Activated naive CD8-positive, alpha-beta T cell (primary cell): ENCODE results near the gene OBSL1.

Experiments used
- H3K27ac Mint-ChIP-seq: one replicate; pipeline ENCODE4 v1.8.0; 2021; ENCODE audit warnings: mixed read lengths
- H3K27me3 Mint-ChIP-seq: one replicate; pipeline ENCODE4 v1.8.0; 2021; ENCODE audit warnings: mixed read lengths
- H3K36me3 Mint-ChIP-seq: one replicate; pipeline ENCODE4 v1.8.0; 2021; ENCODE audit warnings: mixed read lengths
- H3K4me1 Mint-ChIP-seq: one replicate; pipeline ENCODE4 v1.8.0; 2021; ENCODE audit warnings: low read depth, mixed read lengths
- H3K4me3 Mint-ChIP-seq: one replicate; pipeline ENCODE4 v1.8.0; 2021; ENCODE audit warnings: mild to moderate bottlenecking, mixed read lengths
- H3K9me3 Mint-ChIP-seq: one replicate; pipeline ENCODE4 v1.8.0; 2021; ENCODE audit warnings: low read depth, mixed read lengths

The OBSL1 gene

DNA sequence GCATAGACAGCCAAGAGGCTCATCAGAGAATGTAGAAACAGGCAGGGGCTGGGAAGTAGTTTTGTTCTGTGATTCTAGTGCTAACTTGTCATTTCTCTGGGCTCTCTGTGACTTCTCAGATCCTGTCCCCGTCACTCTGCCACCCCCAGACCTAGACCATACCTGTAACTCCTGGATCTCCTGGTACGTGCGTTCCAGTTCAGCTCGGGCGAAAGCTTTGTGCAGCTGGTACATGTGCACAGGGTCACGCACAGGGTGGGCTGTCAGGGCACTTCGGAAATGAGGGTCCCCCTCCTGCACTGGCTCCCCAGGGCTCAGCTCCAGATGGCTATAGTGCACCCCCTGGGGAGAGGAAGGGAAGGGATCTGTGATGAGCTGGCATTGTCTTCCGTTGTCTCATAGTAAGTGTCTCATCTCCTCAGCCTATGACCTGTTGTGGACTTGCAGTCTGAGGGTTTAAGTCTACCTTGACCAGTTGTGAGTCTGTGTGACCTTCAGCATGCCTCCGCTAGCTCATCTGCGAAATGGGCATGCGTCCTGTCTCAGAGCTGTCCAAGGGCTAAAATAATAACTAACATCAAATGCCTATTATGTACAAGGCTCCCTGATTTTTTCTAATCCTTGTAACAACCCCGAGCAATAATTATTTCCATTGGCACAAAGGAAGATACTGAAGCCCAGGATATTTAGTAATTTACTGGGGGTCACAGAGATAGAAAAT is 30.4 kb downstream of the OBSL1 start:
- H3K4me3 Mint-ChIP-seq, result peak overlapping the region; percentile 93
- H3K27me3 Mint-ChIP-seq, result no peaks in the 10 kb centered on the region
- peaks cover 18% of the 10 kb centered on the region for H3K4me1 Mint-ChIP-seq
- no peaks in the 10 kb centered on the region for H3K9me3 Mint-ChIP-seq
- peaks cover 2% of the 10 kb centered on the region for H3K36me3 Mint-ChIP-seq
- H3K27ac Mint-ChIP-seq, result no peak overlapping the region

DNA sequence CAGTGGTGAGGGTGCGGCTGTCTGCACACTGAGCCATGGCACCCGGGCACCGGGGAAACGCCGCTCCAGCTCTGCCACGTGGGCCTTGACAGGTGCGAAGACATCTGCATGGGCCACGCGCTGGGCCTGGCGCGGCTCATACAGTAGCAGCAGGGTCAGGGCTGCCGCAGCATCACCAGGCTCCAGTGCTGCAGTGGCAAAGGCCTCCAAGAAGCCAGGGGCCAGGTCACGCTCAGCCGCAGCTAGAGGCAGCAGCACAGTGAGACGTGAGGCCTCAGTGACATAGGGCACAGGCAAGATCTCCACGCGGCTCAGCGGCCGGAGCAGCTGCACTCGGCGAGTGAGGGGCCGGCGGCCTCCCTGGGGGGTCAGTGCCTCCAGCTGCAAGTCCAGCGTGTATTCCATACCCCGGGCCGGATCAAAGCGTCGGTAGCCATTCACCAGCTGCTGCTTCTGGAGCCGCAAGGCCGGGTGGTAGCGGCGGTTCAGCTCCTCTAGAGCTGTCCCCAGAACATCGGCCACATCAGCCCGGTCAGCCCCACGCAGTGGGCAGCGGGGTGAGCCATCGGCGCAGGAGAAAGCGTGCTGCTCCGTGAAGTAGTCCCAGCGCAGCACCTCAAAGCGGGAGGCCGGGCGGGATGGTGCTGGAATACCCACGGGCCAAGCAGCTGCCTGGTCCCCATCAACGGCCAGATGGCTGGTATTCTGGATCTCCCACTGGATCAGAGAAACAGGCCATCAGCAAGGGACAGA is 31.2 kb downstream of the OBSL1 start:
- Mint-ChIP-seq H3K9me3 (no peaks in the 10 kb centered on the region), H3K4me3 (no peak overlapping the region), H3K36me3 (peaks cover 2% of the 10 kb centered on the region), H3K27me3 (peaks cover 3% of the 10 kb centered on the region), H3K4me1 (peaks cover 18% of the 10 kb centered on the region), H3K27ac (no peak overlapping the region)

- H3K9me3 Mint-ChIP-seq, result no peaks in the 10 kb centered on the region
- H3K27me3 Mint-ChIP-seq, result peaks cover 3% of the 10 kb centered on the region
- H3K4me3 Mint-ChIP-seq, result no peak overlapping the region
- peaks cover 2% of the 10 kb centered on the region for H3K36me3 Mint-ChIP-seq
- H3K27ac Mint-ChIP-seq, result no peak overlapping the region
- peaks cover 11% of the 10 kb centered on the region for H3K4me1 Mint-ChIP-seq
These were observed 32.2 kb downstream of the OBSL1 start for GRCh38 chr2:219538956-219539788.

- H3K36me3 Mint-ChIP-seq, result peaks cover 2% of the 10 kb centered on the region
- H3K27ac Mint-ChIP-seq, result no peak overlapping the region
- peaks cover 3% of the 10 kb centered on the region for H3K27me3 Mint-ChIP-seq
- no peak overlapping the region for H3K4me3 Mint-ChIP-seq
- no peaks in the 10 kb centered on the region for H3K9me3 Mint-ChIP-seq
- peaks cover 11% of the 10 kb centered on the region for H3K4me1 Mint-ChIP-seq
These were observed 32.8 kb downstream of the OBSL1 start for GRCh38 chr2:219538504-219538951.

DNA sequence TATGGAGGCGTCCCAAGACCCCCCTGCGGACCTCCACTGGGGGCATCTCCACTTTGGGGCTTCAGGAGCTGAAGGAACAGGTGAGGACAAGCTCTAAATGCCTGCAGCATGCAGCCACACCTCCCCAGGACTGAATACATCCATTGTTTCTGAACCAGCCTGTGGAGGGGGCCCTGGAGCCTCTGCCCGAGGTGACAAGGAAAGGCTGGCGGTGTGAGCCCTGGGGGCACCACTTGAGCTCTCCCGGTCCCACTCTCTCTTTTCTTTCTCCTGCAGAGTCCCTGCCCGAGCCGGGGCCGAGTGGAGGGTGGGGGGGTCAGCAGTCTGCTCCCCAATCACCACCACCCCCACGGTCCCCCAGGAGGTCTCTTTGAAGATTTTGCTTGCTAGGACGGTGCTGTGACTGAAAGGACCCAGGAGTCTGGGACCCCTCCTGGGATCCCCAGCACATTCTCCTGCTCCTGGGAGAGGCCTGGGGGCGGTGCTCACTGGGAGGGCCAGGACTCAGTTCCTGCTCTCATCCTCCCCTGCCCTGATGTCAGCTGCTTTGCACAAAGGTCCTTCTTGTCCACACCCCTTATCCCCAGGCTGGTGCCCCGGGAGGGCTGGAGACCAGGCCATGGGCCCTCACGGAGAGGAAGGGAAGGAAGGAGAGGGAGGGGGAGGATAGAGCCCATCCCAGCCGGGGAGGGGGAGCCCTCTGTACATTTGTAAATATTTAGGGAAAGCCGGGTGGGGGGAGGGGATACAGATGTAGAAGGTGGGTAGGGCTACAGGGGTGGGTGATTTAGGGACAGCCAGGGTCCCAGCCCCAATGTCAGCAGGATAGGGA is 33.5 kb downstream of the OBSL1 start:
- Mint-ChIP-seq H3K9me3 (no peaks in the 10 kb centered on the region), H3K4me3 (no peak overlapping the region), H3K36me3 (peaks cover 2% of the 10 kb centered on the region), H3K4me1 (peaks cover 11% of the 10 kb centered on the region), H3K27ac (no peak overlapping the region), H3K27me3 (peaks cover 3% of the 10 kb centered on the region)

GRCh38 chr2:219536967-219537366 is 34.4 kb downstream of the OBSL1 start:
- Mint-ChIP-seq H3K27me3 (peaks cover 3% of the 10 kb centered on the region), H3K4me3 (no peak overlapping the region)

DNA sequence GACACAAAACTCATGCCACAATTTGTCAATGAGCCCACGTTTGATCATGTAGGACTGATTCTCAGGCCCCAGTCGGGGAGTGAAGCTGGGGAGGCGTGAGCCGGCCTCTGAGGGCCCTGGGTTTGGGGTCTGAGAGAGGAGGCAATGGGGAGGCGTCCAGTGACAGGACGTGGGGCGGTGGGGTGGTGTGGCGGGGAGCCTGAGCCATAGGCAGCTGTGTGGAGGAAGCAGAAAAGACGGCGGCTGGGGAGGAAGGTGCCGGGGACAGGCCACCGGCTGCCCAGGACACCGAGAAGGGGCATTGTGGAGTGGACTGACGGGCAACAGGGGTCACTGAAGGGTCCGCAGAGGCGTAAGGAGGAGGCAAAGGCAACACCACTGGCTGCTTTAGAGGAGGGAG is 34.9 kb downstream of the OBSL1 start:
- no peak overlapping the region for H3K4me3 Mint-ChIP-seq
- H3K36me3 Mint-ChIP-seq, result peaks cover 2% of the 10 kb centered on the region
- H3K9me3 Mint-ChIP-seq, result no peaks in the 10 kb centered on the region
- no peak overlapping the region for H3K27ac Mint-ChIP-seq
- peaks cover 3% of the 10 kb centered on the region for H3K27me3 Mint-ChIP-seq
- H3K4me1 Mint-ChIP-seq, result peaks cover 3% of the 10 kb centered on the region

More at GRCh38 chr2:219536967-219537366, 34.4 kb downstream of the OBSL1 start:
- Mint-ChIP-seq H3K4me1 (peaks cover 3% of the 10 kb centered on the region), H3K36me3 (peaks cover 2% of the 10 kb centered on the region), H3K9me3 (no peaks in the 10 kb centered on the region), H3K27ac (no peak overlapping the region)

DNA sequence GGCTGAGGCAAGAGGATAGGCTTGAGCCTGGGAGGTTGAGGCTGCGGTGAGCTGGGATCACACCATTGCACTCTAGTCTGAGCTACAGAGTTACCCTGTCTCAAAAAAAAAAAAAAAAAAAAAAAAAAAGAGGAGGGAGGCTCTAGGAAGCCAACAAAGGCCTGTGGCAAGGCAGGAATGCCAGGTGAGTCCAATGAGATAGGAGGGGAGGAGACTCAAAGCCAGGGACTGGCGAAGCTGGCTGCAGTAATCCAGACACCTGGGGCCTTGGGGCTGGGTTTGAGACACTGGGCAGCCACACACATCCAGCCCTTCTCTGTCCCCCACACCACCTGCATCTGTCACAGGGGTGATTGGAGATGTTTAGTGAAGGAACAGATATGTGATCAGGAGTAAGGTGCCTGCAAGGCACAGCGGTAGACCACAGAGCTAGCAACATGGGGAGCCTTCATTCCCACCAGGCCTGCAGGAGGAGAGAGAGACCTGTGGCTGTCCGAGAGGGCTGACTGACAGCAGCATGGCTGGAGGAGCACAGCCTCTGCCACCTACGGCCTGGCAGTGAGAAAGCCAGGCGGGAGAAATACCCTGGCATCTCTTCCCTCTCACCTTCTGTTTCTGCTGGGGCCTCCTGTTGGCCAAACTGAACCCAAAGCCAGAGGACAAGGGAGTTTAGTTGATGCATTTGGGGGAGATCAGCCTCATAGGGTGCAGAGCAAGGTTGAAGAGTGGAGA is 37.2 kb downstream of the OBSL1 start:
- Mint-ChIP-seq H3K27me3 (peaks cover 19% of the 10 kb centered on the region), H3K4me3 (no peak overlapping the region), H3K4me1 (no peaks in the 10 kb centered on the region), H3K36me3 (no peaks in the 10 kb centered on the region), H3K9me3 (no peaks in the 10 kb centered on the region), H3K27ac (no peak overlapping the region)

DNA sequence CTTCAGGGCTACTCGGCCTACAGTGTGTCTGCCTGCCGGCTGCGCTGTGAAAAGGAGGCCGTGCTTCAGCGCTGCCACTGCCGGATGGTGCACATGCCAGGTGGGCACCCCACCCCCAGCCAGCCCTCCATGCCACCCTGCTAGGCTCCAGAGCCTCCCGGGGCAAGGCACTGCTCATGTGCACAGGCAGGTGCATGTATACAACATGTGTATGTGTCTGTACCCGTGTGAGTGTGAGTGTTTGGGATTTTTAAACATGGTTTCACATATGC is 39.0 kb downstream of the OBSL1 start:
- Mint-ChIP-seq H3K27me3 (peaks cover 30% of the 10 kb centered on the region), H3K4me3 (no peak overlapping the region), H3K4me1 (no peaks in the 10 kb centered on the region), H3K9me3 (no peaks in the 10 kb centered on the region), H3K36me3 (no peaks in the 10 kb centered on the region), H3K27ac (no peak overlapping the region)

DNA sequence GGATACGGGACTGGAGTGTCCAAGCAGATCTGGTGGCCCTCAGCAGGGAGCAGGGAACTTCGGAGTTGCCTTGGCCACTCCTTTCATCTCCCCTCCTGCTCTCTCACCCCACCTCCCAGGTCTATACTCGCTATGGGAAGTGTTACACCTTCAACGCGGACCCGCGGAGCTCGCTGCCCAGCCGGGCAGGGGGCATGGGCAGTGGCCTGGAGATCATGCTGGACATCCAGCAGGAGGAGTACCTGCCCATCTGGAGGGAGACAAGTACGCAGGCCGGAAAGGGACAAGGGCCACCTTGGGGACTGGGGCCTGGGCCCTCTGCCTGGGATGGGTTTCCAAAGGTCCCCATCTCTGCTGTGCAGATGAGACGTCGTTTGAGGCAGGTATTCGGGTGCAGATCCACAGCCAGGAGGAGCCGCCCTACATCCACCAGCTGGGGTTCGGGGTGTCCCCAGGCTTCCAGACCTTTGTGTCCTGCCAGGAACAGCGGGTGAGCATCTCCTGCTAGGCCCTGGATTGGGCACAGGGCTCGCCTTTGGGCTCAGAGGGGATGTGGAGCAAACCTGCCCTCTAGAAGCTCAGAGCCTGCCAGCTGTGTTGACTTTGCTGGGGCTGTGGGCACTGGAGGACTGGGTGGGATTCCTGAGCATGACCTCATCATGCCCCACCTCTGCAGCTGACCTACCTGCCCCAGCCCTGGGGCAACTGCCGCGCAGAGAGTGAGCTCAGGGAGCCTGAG is 39.5 kb downstream of the OBSL1 start:
- Mint-ChIP-seq H3K27me3 (peaks cover 34% of the 10 kb centered on the region), H3K9me3 (no peaks in the 10 kb centered on the region), H3K4me3 (no peak overlapping the region), H3K4me1 (no peaks in the 10 kb centered on the region), H3K27ac (no peak overlapping the region), H3K36me3 (no peaks in the 10 kb centered on the region)

DNA sequence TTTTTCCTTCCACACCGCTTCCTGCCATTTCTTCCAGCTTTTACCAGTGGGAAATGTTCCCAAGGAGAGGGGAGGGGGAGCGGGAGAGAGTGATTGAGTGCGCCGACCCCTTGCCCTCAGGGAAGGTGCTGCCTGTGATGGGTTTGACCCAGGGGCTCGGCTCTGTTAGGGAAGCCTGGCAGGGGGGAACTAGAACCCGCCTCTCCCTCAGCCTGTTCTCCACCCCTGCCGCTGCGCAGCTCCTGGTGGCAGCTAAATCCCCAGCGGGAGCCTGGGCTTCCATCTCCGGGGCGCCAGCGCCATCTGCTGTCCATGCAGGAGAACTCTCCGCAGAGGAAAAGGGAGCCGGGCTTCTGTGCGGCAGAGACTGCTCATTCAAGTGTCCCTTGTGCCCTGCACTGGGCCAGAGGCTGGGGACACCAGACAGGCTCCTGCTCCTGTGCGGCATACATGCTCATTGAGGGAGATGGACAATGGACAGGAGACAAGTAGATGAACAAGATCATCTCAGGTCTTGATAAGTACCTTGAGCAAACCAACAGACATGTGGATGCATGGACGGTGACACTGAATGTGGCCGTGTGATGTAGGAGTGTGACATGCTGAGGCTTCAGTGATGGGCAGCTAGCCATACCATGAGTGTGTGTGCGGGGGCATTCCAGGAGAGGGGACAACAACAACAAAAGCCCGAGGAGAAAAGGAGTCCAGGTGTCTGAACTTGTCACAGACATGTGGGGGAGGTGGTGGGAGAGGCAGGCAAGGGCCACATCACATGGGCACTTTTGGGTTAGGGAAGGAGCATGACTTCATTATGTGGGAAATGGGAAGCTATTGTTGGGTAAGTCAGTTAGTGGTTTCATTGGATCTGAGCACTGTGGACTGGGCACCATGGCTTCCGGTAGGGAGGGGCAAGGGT is 41.0 kb downstream of the OBSL1 start:
- no peaks in the 10 kb centered on the region for H3K36me3 Mint-ChIP-seq
- H3K27me3 Mint-ChIP-seq, result peaks cover 44% of the 10 kb centered on the region
- no peaks in the 10 kb centered on the region for H3K9me3 Mint-ChIP-seq
- no peaks in the 10 kb centered on the region for H3K4me1 Mint-ChIP-seq
- H3K27ac Mint-ChIP-seq, result no peak overlapping the region
- H3K4me3 Mint-ChIP-seq, result no peak overlapping the region

DNA sequence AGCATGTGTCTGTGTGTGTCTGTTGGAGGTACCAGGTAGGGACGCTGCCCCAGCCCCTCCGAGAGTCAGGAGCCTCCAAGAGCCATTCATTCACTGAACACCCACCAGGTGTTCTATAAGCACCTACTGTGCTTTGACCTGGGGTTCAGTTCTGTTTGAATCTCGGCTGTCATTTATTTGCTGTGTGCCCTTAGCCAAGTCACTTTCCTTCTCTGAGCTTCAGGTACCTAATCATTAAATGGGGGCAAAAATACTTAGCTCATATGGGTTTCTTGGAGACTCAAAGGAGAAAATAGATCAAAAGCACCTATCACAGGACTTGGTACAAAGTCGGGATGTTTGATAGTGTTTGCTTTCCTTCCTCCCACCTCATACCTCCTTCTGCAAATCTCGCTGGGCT is 43.9 kb downstream of the OBSL1 start:
- no peak overlapping the region for H3K4me3 Mint-ChIP-seq
- H3K36me3 Mint-ChIP-seq, result no peaks in the 10 kb centered on the region
- H3K27ac Mint-ChIP-seq, result no peak overlapping the region
- H3K4me1 Mint-ChIP-seq, result peaks cover 7% of the 10 kb centered on the region
- H3K27me3 Mint-ChIP-seq, result peaks cover 61% of the 10 kb centered on the region
- H3K9me3 Mint-ChIP-seq, result no peaks in the 10 kb centered on the region

DNA sequence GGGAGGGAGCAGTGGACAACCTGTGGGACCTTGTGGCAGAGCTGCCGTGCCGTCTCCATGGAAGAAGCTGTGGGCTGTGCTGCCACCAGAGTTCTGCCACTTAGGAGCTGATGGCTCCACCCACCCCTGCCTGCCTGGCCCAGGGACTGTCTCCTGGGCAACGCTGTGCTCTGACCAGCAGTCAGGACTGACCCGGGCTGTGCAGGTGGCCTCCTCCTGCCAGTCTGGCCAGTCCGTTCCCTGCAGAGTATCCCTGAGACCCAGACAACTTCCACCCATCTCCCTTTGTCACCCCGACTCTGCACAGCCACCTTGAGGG is 44.3 kb downstream of the OBSL1 start:
- Mint-ChIP-seq H3K27me3 (peaks cover 62% of the 10 kb centered on the region), H3K27ac (no peak overlapping the region), H3K36me3 (no peaks in the 10 kb centered on the region), H3K9me3 (no peaks in the 10 kb centered on the region), H3K4me3 (no peak overlapping the region), H3K4me1 (peaks cover 8% of the 10 kb centered on the region)
